Activated CD8-positive, alpha-beta memory T cell treated with anti-CD3 and anti-CD28 coated beads, Interleukin-2, amount 50 U/mL, for 1 hour (primary cell): ENCODE results near the gene IL1RAPL1.
"Not testable (repeated sequence)": the region's sequence is repeated elsewhere in the genome, so short reads cannot be mapped to it uniquely, and the experiment has no call there.

Experiments
- DNase-seq: peaks from one replicate; pipeline ENCODE4 v3.0.0-alpha.2; 2020; ENCODE audit errors: extremely low read depth

The IL1RAPL1 gene

DNA sequence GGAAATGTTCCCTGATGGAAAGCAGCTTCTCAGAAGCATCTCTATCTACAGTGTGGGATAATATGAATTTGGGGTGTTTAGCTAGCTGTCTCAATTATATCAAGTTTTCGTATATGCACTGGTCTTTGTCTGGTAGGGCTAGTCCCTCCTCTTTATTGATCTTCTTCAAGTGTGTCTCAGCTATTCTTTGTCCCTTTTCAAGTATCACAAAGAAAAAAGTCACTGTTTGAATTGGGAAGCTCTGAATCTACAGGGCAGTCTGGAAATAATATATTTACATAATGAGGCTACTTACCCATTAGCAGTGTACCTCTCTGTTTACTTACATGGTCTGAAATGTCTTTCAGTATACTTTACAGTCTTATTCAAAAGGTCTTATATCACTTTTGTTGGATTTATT, 526.0 kb downstream of the IL1RAPL1 start:
- no peak for DNase-seq

DNA sequence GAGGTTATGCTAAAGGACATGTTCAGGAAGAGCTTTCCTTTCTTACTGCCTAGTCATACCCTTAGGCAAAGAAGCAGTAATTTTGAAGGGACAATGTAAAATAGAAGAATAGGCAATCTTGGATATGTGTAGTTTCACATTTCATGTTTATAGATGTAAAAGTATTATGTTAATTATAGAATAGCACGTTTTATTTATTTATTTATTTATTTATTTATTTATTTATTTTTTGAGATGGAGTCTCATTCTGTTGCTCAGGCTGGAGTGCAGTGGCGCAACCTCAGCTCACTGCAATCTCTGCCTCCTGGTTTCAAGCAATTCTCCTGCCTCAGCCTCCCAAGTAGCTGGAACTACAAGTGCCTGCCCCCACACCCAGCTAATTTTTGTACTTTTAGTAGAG, 535.6 kb downstream of the IL1RAPL1 start:
- DNase-seq, result not testable (repeated sequence)

DNA sequence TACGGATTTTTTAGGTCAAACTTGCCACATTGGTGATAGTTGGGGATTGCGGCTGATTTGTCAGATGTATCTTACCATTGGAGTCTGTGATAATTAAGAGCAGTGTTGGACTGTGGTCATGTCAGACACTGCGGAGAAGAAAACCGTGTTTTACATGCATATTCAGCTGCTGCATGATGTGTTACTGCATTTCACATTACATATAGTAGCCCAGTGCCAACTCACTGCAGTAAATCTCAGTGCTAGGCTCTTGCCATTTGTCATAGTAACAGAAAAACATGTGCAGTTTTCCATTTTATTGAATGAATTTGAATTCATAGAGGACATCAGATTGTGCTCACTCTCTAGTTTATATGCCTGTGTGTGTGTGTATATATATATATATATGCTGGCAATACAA, 543.7 kb downstream of the IL1RAPL1 start:
- no peak for DNase-seq

DNA sequence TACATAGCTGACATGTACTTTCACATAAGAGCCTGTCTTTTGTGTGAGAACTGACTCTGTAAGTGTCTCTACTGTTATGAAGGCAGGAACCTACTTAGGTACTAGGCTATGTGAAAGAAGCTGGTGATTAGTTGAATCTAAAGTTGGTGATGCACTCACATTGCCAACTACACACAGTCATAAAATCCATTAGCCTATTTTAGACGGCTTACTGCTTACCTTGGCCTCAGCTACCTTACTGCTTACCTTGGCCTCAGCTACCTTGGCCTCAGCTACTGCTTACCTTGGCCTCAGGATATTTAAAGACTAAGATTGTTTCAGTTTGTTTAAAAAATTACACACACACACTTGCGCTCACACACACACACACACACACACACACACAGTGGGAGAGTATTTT, 549.7 kb downstream of the IL1RAPL1 start:
- DNase-seq, result no peak

DNA sequence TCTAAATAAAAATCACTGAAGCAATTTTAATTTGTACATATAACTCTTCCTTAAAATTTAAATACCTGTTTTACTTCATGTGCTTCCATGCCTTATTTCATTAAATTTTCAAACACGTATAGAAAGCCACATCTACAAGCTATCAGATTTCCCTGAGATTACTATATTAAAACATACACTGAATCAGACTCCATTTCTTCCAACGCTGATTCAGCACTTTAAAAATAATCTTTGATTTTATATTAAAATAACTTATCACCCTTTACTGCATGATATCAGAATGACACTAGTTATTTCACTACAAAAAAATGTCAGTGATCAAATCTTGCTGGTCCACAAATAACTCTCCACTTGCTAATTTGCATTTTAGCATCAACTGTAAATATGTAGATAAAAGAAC, 550.8 kb downstream of the IL1RAPL1 start:
- DNase-seq, result no peak

DNA sequence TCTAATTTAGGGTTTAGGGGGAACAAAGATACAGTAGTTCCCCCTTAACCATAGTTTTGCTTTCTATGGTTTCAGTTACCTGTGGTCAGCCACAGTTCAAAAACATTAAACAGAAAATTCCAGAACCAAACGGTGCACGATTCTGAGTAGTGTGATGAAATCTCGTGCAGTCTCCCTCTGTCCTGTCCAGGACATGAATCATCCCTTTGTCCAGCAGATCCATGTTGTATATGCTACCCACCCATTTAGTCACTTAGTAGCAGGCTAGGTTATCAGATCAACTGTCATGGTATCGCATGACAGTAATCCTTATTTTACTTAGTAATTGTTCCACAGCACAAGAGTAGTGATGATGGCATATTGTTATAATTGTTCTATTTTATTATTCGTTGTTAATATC, 556.1 kb downstream of the IL1RAPL1 start:
- DNase-seq, result no peak

DNA sequence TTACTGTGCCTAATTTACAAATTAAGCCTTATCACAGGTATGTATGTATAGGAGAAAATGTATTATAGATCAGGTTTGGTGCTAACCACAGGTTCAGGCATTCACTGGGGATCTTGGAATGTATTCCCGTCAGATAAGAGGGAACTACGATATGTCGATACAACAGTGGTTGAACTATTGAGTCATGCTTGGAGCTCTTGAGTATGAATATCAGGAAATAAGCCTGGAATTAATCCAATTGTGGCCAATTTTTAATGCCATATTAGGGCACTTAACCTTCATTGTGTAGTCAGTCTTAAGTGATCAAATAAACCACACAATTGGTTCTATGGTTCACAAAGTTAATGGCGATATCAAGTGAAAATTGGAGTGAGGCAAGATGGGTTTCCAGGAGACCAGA, 556.5 kb downstream of the IL1RAPL1 start:
- no peak for DNase-seq

DNA sequence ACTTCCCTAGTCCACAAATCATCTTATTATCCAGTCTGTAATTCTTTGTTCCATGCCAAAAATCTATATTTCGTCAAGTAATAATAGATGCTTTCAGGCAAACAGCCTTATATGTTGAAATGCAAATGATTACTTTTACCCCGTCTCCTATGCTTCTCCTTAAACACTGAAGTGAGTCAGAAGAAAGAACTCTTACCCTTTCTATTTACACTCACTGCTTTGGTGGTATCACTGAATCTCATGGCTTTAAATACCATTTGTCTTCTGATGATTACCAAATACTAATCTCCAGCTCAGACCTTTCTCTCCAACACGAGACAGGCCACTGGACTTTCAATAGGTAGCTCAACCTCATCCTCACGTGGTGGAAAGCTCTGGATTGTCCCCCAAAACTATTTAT, 558.1 kb downstream of the IL1RAPL1 start:
- no peak for DNase-seq

DNA sequence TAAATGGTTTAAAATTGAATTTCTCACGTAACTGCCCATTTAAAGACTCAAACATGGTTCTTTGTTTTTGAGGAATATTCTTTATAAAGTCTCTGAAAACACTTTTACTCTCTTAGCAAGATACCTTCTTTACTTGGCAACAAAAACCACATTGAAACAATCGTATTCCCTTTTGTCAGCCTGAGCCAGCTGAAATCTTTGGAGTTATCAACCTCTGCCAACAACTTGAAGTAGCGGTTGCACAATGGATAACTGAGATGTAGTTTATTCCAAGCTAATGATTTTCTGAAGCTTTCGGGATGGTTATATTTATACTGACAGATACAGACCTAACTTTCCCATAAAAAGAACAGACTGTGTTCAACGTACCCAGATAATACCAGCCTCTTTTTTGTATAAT, 561.3 kb downstream of the IL1RAPL1 start:
- DNase-seq, result no peak

DNA sequence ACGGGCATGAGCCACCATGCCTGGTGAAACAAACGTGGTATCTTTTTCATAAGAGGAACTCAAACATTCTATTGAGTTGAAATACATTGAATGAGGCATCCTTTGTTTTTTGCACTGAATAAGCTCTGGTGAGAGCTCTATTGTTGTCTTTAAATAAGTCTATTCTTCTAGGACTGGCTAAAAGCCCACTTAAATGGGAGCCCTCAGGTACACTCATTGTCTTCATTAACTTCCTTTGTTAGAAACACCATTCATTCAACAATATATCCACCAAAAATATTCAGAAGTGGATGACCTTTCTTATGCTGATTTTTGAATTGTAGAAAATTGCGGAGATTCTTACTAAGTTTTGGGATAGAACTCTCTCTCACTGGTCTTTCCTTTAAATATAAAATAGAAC, 568.0 kb downstream of the IL1RAPL1 start:
- DNase-seq, result no peak

DNA sequence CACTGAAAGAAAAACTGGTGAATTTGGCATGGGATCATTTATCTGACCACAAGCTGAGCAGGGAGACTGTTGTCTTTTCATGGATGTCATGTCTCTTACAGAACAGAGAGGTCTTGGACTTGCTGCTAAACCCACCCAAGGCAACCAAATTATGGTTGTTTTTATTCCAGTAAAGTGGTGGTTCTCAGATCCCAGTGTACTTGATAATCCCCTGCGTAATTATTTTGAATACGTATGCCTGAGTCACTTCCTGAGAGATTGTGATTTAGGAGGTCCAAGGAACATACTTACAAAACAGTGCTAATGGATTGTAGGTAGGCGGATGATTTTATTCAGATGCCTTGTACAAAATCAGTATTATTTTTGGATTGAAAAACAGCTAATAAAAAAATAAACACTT, 585.6 kb downstream of the IL1RAPL1 start:
- DNase-seq, result no peak

DNA sequence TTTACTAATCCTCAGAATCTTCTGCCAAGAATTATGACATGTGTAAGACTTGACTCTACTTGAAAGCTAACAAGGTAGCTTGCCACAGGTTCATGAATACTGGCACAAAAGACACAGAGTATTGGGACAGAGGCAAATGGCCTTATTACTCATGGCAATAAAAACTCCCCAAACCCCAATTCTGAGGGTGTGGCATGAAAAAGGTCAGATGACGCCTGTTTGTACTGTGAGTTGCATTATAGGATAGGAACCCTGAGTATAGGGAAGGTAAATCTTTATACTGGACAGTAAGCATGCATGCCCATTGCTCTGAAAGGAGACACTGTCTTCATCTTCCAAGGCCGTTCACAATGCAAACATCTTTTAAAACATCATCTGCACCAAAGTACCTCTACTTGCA, 600.0 kb downstream of the IL1RAPL1 start:
- DNase-seq, result no peak

DNA sequence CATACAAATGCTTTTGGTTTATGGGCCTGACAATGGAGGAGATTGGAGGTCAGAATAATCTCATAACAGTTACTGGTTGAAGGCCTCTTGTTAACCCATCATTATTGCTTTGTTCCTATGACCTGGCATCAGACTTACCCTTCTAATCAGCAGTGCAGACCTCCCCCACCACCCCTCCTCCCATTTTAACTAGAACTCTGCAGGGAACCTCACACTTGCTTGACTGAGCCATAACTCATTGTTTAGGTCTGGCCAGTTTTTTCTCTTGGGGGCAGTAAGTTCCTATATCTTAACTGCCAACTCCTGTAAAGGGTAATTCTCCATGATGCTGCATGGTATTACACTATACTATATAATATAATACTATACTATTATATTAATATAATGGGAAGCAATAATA, 609.3 kb downstream of the IL1RAPL1 start:
- no peak for DNase-seq

DNA sequence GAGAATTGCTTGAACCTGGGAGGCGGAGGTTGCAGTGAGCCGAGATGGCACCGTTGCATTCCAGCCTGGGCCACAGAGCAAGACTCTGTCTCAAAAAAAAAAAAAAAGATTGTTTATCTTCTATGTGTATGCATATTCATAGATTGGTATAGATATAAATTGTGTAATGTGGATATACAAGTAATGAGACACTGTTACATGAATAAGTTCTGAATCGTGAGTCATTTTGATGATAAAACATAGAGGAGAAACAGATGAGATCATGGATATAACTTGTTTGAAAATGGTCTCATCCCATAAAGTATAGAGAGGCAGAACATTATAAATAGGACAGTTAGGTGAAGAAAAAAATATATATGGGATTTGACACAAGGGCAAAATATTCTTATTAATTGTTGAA, 628.0 kb downstream of the IL1RAPL1 start:
- no peak for DNase-seq

DNA sequence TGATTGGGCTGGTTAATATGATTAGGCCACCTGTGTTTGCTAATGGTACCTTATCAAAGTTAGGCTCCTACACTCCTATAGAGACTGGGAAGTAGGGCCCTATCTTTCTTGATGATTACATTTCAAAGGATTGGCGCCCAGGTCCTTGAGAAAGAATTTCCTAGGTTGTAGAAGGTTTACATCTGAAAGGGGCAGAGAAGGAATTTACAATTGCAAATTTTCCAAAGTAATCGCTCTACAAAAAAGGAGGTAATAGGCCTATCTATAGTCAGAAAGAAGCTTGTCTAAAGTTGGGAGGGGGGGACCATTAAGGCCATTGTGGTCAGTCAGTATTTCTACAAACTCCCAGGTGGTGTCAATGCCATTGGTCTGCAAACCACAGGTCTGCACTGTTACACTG, 638.4 kb downstream of the IL1RAPL1 start:
- DNase-seq, result no peak

DNA sequence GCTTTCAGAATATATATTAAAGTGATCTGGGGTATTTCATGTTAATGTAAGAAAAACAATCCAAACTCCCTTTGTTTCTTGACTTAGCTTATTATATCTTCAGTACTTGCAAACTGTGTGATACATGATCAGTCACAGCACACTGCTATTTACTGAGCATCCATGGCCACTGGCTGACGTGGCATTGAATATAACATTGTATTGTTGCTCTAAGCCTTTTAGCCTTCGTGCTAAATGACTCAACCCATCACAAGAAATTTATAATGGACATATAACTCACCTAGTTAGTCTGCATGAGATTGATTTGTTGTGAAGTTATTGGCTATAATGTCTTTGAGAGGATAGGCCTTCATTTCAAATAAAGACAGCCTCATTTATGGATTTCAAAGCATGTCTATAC, 642.6 kb downstream of the IL1RAPL1 start:
- DNase-seq, result no peak

DNA sequence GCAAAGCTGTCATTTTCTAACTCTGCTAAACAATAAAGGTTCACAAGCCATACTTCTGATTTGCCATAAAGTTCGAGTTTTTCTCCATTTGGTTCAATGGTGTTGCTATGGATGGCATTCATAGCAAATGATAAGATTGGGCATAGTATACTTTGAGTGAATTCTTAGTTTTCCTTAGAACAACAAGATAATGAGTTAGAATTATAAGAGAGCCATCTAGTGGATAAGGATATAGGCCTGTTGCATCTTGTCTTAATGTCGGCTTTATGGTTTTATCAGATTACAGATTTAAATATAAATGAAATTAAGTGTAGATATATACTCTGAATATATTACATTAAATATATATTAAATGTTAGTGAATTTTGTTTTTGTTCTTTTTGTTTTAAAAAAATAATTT, 644.6 kb downstream of the IL1RAPL1 start:
- no peak for DNase-seq

DNA sequence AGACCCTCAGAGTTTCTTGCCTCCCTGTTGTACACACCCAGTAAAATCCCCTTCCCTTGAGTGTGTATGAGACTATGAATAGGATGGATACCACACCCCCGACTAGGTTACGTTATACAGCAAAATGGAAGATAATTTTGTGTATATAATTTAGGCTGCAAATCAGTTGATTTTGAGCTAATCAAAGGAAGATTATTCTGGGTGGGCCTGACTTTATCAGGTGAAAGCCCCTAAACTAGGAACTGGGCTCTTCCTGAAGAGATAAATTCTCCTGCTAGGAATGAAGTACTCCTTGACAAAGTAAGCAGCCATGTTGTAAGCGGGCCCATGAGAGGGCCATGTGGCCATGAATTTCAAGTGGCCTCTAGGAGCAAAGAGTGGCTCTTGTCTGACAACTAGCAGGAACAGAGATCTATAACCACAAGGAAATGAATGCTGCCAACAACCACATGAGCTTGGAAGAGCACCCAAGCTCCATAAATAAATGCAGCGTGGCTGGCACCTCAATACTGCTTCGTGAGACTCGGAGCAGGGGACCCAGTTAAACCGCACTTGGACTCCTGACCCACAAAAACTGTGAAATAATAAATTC, 646.4 kb downstream of the IL1RAPL1 start:
- no peak for DNase-seq

DNA sequence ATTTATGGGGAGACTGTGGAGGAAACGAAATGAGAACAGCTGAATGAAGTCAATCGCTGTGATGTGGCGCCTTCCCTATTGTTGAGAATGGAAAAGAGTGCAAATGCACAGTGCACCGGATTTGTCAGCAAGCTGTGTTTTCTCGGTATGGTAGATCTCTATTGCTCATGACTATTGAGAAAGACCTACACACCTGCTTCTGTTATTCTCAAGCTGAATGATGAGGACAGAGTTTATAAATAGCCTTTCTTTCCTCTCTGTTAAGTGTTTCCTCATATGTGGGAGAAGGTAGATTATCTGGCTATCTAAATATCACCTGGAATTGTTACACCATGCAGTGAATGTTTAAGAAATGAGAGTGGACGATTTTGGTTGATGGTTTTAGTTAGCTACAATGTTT, 650.7 kb downstream of the IL1RAPL1 start:
- no peak for DNase-seq

DNA sequence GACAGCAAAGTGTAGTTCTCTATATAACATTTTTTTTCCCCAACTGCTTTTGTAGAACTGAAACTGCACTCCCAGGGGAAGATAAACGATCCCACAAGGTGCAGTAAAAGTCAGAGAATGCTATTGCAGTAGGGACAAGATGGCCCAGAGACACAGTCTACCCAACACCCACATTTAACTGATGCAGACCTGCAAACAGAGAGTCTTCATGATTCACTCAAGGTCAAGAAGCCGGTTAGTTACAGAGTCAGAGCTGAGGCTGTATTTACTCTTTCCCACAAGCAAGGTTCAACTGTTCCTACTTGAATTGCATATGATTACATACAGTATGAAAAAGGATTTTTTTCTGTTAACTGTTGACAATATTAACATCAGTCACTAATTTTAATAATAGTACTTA, 654.6 kb downstream of the IL1RAPL1 start:
- no peak for DNase-seq

DNA sequence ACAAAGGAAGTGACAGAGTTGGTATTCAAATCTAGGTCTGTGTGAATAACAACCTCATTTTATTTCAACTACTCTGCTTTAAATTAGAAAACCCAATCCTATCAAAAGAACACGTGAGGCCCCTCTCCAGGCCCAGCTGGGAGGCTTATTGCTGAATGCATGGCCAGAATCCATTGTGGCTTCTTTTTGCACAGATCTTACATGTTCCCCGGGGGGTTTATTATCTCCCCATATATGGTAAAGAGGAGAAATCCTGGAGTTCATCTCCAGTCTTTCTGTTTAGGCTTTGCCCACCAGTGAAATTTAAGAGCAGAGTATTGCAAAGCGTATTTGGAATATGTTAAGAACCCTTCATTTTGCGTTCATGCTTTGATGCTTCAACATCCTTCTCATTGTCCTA, 655.6 kb downstream of the IL1RAPL1 start:
- no peak for DNase-seq

DNA sequence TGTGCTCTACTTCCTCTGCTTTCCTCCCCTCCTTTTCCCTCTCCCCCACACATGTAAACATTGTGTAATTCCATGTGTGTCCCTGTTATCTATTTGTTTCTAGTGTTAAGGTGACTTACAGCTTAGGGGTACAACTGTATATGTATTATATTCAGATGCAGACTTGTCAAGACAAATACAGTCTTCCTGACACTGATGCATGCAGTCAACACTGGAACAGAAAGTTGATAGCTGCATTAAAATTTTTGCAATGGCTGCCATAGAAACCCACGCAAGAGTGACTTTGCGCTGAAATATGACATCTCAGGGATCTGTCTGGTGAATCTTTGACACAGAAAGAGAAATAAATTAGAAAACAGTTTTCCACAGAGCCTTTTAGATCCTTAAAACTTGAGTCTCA, 656.7 kb downstream of the IL1RAPL1 start:
- no peak for DNase-seq

DNA sequence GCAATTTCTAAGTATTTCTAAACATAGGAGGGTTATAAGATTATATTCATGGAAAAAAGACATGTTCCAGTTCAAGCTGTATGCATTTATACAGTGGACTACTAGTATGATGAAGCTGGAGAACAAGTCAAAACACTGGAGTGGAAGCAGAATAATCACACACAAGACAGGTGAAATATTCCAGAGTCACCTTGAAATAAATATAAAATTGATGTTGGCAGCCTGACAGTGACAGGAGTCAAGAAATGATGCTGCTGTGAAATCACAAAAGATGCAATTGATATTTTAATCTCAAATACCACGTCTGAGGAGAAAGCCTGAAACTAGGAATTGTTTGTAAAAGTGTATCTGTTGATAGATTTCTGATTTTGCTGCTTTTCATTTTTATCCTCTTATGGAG, 667.3 kb downstream of the IL1RAPL1 start:
- no peak for DNase-seq

DNA sequence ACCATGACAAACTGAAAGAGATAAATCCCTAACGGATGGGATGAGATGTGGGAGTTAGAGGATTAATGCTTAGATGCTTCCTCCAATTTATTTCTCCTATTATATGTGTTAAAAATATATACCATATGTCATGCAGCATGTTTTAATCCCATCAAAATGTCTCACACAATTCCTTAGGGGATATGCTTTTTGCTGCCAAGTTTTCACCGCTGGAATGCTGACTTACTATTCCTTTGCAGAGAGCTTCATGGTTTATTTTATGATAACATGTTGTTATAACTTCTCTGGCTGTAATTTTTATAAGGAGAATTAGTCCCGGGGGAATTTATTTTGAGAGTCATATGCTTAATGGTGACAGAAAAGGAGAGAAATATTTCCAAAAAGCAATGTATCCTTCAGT, 670.3 kb downstream of the IL1RAPL1 start:
- no peak for DNase-seq

DNA sequence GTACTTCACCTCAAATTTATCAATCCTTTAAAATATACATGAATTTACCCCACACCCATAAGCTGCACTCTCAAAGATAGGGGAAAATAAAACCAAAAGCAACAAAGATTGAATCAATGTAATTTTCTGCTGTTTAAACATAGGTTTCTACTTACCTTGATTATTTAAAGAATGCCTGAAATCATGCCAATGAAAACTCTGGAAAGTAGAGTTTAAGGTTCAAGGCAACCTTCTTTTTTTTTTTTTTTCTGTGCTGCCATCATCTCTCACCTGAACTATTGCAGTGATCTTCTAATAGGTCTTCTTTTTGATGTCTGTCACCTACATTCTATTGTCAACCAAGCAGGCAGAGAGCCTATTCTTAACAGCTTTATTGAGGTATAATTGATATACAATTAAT, 682.1 kb downstream of the IL1RAPL1 start:
- no peak for DNase-seq
